ENCODE results near the gene PRKG1. TPM values are rescaled to one million over a fixed set of nuclear protein-coding genes. Genes with fewer than 3 reads are reported as not detected.

Gene PRKG1
- total RNA-seq, 2 experiments from 2014 or later = not detected

DNA sequence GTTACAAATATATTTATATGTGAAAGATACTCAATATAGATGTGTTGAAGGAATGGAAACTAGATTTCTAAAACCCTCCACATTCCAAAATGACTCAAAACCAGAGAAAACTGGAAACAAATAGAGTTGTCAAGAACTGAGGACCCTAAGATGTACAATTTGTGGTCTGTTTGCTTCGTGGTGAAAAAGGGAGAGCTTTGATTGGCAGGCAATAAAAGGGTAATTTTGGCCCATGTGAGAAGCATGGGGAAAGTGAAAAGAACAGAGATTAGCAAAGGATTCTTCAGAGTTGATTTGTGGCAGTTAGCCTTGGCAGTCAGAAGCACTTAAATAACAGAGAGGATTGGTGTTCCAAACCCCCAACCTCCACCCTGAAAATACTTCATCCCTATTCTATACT is 1202.7 kb downstream of the PRKG1 start:
- DNase-seq (no peak), ATAC-seq (no peak)
- H3K27ac Mint-ChIP-seq = no peak overlapping the region
- no peaks in the 10 kb centered on the region for H3K27me3 Mint-ChIP-seq
- H3K36me3 Mint-ChIP-seq = no peaks in the 10 kb centered on the region
- H3K4me1 Mint-ChIP-seq = no peaks in the 10 kb centered on the region
- H3K4me3 Mint-ChIP-seq = no peak overlapping the region
- CTCF ChIA-PET = no interaction called here
- no peaks in the 10 kb centered on the region for H3K9me3 Mint-ChIP-seq (ENCODE audit: low read depth)

DNA sequence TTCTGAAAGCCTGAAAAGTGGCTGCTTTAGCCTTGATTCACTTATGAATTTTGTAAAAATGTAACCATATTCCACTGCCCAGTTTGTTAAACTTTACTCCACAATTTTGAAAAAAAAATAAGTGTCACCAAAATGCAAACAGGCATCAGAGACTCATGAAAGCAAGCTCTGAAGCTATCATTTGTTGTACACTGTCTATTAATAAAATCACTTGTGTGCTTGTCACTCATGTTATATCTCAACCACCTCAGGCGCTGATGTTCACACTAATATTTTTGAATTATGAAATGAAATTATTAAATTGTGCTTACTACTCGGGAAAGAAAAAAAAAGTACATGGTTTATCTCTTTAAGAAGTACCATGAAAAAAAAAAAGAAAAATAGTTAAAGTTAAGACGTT is 1205.3 kb downstream of the PRKG1 start:
- no peaks in the 10 kb centered on the region for H3K36me3 Mint-ChIP-seq
- H3K4me1 Mint-ChIP-seq = no peaks in the 10 kb centered on the region
- H3K27me3 Mint-ChIP-seq = no peaks in the 10 kb centered on the region
- no peak overlapping the region for H3K4me3 Mint-ChIP-seq
- ATAC-seq (no peak), DNase-seq (no peak)
- CTCF ChIA-PET = no interaction called here
- H3K9me3 Mint-ChIP-seq (ENCODE audit: low read depth) = no peaks in the 10 kb centered on the region
- H3K27ac Mint-ChIP-seq = no peak overlapping the region

DNA sequence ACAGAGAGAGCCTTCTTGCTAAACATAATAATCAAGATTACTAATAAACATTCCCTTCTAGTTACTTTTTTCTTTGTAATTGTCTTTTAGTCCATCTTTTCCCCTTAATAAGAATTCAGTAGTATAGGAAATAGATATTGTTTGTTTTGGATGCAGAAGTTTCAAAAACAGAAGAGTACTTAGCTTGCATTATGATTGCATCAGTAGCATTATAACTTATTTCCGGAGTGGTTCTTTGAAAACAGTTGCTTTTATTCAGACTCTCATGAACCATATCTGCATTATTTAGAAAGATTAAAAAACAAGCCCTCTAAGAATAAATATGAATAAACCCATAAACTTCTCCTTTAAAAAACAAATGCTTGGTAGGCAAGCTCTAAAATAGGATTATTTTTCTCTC is 1205.8 kb downstream of the PRKG1 start:
- H3K27ac Mint-ChIP-seq = no peak overlapping the region
- no peaks in the 10 kb centered on the region for H3K36me3 Mint-ChIP-seq
- DNase-seq = no peak
- H3K4me3 Mint-ChIP-seq = no peak overlapping the region
- no peaks in the 10 kb centered on the region for H3K27me3 Mint-ChIP-seq
- no peak for ATAC-seq
- no peaks in the 10 kb centered on the region for H3K9me3 Mint-ChIP-seq (ENCODE audit: low read depth)
- no peaks in the 10 kb centered on the region for H3K4me1 Mint-ChIP-seq
- CTCF ChIA-PET = no interaction called here

GRCh38 chr10:52283174-52283573 is 1208.9 kb downstream of the PRKG1 start:
- H3K36me3 Mint-ChIP-seq = no peaks in the 10 kb centered on the region
- H3K4me3 Mint-ChIP-seq = no peak overlapping the region
- H3K4me1 Mint-ChIP-seq = no peaks in the 10 kb centered on the region
- DNase-seq (no peak), ATAC-seq (no peak)
- CTCF ChIA-PET = no interaction called here
- H3K27ac Mint-ChIP-seq = no peak overlapping the region
- no peaks in the 10 kb centered on the region for H3K9me3 Mint-ChIP-seq (ENCODE audit: low read depth)
- no peaks in the 10 kb centered on the region for H3K27me3 Mint-ChIP-seq

GRCh38 chr10:52284416-52285013 is 1210.2 kb downstream of the PRKG1 start:
- H3K4me1 Mint-ChIP-seq = no peaks in the 10 kb centered on the region
- ATAC-seq (no peak), DNase-seq (no peak)
- CTCF ChIA-PET = no interaction called here
- H3K9me3 Mint-ChIP-seq (ENCODE audit: low read depth) = no peaks in the 10 kb centered on the region
- no peaks in the 10 kb centered on the region for H3K36me3 Mint-ChIP-seq
- H3K27me3 Mint-ChIP-seq = no peaks in the 10 kb centered on the region
- no peak overlapping the region for H3K4me3 Mint-ChIP-seq
- no peak overlapping the region for H3K27ac Mint-ChIP-seq

DNA sequence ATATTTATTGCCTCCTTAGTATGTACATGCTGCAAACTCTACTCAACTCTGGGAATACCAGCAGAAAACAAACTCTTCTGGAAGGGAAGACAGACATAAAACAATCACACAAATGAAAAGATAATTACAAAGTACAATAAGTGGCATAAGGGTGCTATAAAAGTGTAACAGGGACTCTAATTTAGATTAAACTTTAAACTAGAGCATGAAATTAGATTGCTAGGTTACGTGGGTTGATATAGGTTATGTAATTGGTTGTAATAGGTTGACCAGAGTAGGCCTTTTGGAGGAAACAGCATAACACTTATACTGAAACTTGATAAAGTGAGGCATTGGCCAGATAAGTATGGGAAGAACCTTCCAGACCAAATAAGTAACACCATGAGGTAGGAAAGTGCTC is 1213.6 kb downstream of the PRKG1 start:
- Mint-ChIP-seq H3K27ac (no peak overlapping the region), H3K36me3 (no peaks in the 10 kb centered on the region), H3K9me3 (ENCODE audit: low read depth) (no peaks in the 10 kb centered on the region), H3K4me3 (no peak overlapping the region), H3K4me1 (no peaks in the 10 kb centered on the region), H3K27me3 (no peaks in the 10 kb centered on the region)
- DNase-seq (no peak), ATAC-seq (no peak)
- CTCF ChIA-PET = no interaction called here

- no peaks in the 10 kb centered on the region for H3K36me3 Mint-ChIP-seq
- CTCF ChIA-PET = no interaction called here
- ATAC-seq (no peak), DNase-seq (no peak)
- H3K27ac Mint-ChIP-seq = no peak overlapping the region
- no peaks in the 10 kb centered on the region for H3K4me1 Mint-ChIP-seq
- H3K9me3 Mint-ChIP-seq (ENCODE audit: low read depth) = peaks cover 10% of the 10 kb centered on the region
- no peaks in the 10 kb centered on the region for H3K27me3 Mint-ChIP-seq
- H3K4me3 Mint-ChIP-seq = no peak overlapping the region
These were observed 1223.5 kb downstream of the PRKG1 start for GRCh38 chr10:52297747-52298146.

GRCh38 chr10:52300599-52301277 is 1226.5 kb downstream of the PRKG1 start:
- no peaks in the 10 kb centered on the region for H3K36me3 Mint-ChIP-seq
- no peak overlapping the region for H3K4me3 Mint-ChIP-seq
- CTCF ChIA-PET = no interaction called here
- DNase-seq = no peak
- H3K27ac Mint-ChIP-seq = no peak overlapping the region
- H3K9me3 Mint-ChIP-seq (ENCODE audit: low read depth) = peaks cover 10% of the 10 kb centered on the region
- H3K27me3 Mint-ChIP-seq = no peaks in the 10 kb centered on the region
- no peak for ATAC-seq
- H3K4me1 Mint-ChIP-seq = no peaks in the 10 kb centered on the region

GRCh38 chr10:52308251-52309031 is 1234.2 kb downstream of the PRKG1 start:
- H3K27me3 Mint-ChIP-seq = peaks cover 37% of the 10 kb centered on the region
- DNase-seq = no peak
- H3K4me3 Mint-ChIP-seq = no peak overlapping the region
- H3K9me3 Mint-ChIP-seq (ENCODE audit: low read depth) = no peaks in the 10 kb centered on the region
- ATAC-seq = no peak
- H3K36me3 Mint-ChIP-seq = no peaks in the 10 kb centered on the region
- CTCF ChIA-PET = no interaction called here
- H3K27ac Mint-ChIP-seq = no peak overlapping the region
- no peaks in the 10 kb centered on the region for H3K4me1 Mint-ChIP-seq

GRCh38 chr10:52312942-52313255 is 1238.6 kb downstream of the PRKG1 start:
- no peaks in the 10 kb centered on the region for H3K36me3 Mint-ChIP-seq
- H3K9me3 Mint-ChIP-seq (ENCODE audit: low read depth) = no peaks in the 10 kb centered on the region
- no peak for DNase-seq
- no peak overlapping the region for H3K27ac Mint-ChIP-seq
- CTCF ChIA-PET = no interaction called here
- H3K4me1 Mint-ChIP-seq = no peaks in the 10 kb centered on the region
- no peak overlapping the region for H3K4me3 Mint-ChIP-seq
- no peak for ATAC-seq
- H3K27me3 Mint-ChIP-seq = peaks cover 59% of the 10 kb centered on the region

- Mint-ChIP-seq H3K4me3 (no peak overlapping the region), H3K4me1 (no peaks in the 10 kb centered on the region), H3K27ac (no peak overlapping the region), H3K36me3 (no peaks in the 10 kb centered on the region), H3K27me3 (peaks cover 55% of the 10 kb centered on the region), H3K9me3 (ENCODE audit: low read depth) (no peaks in the 10 kb centered on the region)
- ATAC-seq (no peak), DNase-seq (no peak)
- CTCF ChIA-PET = no interaction called here
These were observed 1239.1 kb downstream of the PRKG1 start for GRCh38 chr10:52313256-52313932.

GRCh38 chr10:52313933-52314821 is 1239.9 kb downstream of the PRKG1 start, which contains the start of gene DKK1:
Gene DKK1, plus strand, starts transcription at chr10:52314281. Its CDS starts 154 bp downstream, at chr10:52314435.
- Mint-ChIP-seq H3K36me3 (no peaks in the 10 kb centered on the region), H3K4me1 (no peaks in the 10 kb centered on the region), H3K9me3 (ENCODE audit: low read depth) (no peaks in the 10 kb centered on the region), H3K27ac (no peak within 1 kb of the TSS), H3K27me3 (peaks cover 47% of the 10 kb centered on the region), H3K4me3 (no peak within 1 kb of the TSS)
- CTCF ChIA-PET = no interaction called here
- DNase-seq (no peak), ATAC-seq (no peak)

All from activated CD8-positive, alpha-beta memory T cell treated with anti-CD3 and anti-CD28 coated beads, Interleukin-2, amount 10 ng/mL, durations not matched to agents 7 days and 5 days (primary cell).